SK-N-SH (cell line): ENCODE data around the gene PLPP2. TPM values are rescaled to one million over a fixed set of nuclear protein-coding genes. Genes with fewer than 3 reads are reported as not detected.

Source experiments
- CTCF ChIA-PET: fragments of 300-600, 350-600 bp; formaldehyde crosslinking; extraction: SDS; loops from one replicate; lab custom pipeline; 2021; lab: Yijun Ruan, JAX
- POLR2A ChIA-PET: fragments of 350-600 bp; sonication (Branson Sonifier 250); formaldehyde crosslinking; extraction: SDS; loops from one replicate; lab custom pipeline; 2020; ENCODE audit warnings: antibody characterized with exemption, inconsistent platforms; lab: Yijun Ruan, JAX
- DNase-seq: peaks from one replicate; pipeline ENCODE4 v3.0.0; 2012
- H2AFZ ChIP-seq: fragments of 200-600 bp; sonication (generic); 2 replicates; pipeline ENCODE4 v1.8.1; 2016; ENCODE audit warnings: antibody characterized with exemption, mild to moderate bottlenecking, low read depth
- H3F3A ChIP-seq: fragments of 200-600 bp; sonication (generic); replicated peaks from 2 replicates; pipeline ENCODE3; 2016; ENCODE audit warnings: antibody characterized with exemption, mild to moderate bottlenecking; ENCODE audit not compliant: insufficient read depth
- H3K27ac ChIP-seq, 2 experiments: fragments of 200-500 bp in 1 of 2; fragments of 200-600 bp in 1 of 2; sonication (Bioruptor generic) in 1 of 2; sonication (generic), shearing (Covaris generic) in 1 of 2; 2 replicates each; pipeline versions ENCODE4 v1.5.1 to v1.6.1; 2014 to 2016; ENCODE audit warnings: low read depth in 2 of 2, inconsistent platforms in 1 of 2, low read length in 1 of 2, mild to moderate bottlenecking in 1 of 2, mixed read lengths in 1 of 2
- H3K27me3 ChIP-seq: fragments of 200-600 bp; sonication (generic), shearing (Covaris generic); 2 replicates; pipeline ENCODE4 v1.6.1; 2016; ENCODE audit warnings: mixed run types; ENCODE audit not compliant: insufficient read depth
- H3K36me3 ChIP-seq, 2 experiments: fragments of 200-500 bp in 1 of 2; fragments of 200-600 bp in 1 of 2; sonication (Bioruptor generic) in 1 of 2; sonication (generic) in 1 of 2; replicated peaks in 1 of 2; 2 replicates each; pipeline versions ENCODE3 to v1.5.1; 2014 to 2016; ENCODE audit warnings: low read length in 1 of 2, mild to moderate bottlenecking in 1 of 2; ENCODE audit not compliant: insufficient read depth in 2 of 2, control insufficient read depth in 1 of 2
- H3K4me1 ChIP-seq, 2 experiments: fragments of 200-500 bp in 1 of 2; fragments of 200-600 bp in 1 of 2; sonication (Bioruptor generic) in 1 of 2; sonication (generic), shearing (Covaris generic) in 1 of 2; 2 replicates each; pipeline versions ENCODE4 v1.5.1 to v1.6.1; 2014 to 2016; ENCODE audit warnings: low read depth in 1 of 2, low read length in 1 of 2, mixed run types in 1 of 2; ENCODE audit not compliant: insufficient read depth in 2 of 2, control insufficient read depth in 1 of 2
- H3K4me2 ChIP-seq: fragments of 200-600 bp; sonication (generic), shearing (Covaris generic); 2 replicates; pipeline ENCODE4 v1.6.1; 2017; ENCODE audit warnings: mixed run types
- H3K4me3 ChIP-seq, 2 experiments: fragments of 200-500 bp in 1 of 2; fragments of 200-600 bp in 1 of 2; sonication (Bioruptor generic) in 1 of 2; sonication (generic), shearing (Covaris generic) in 1 of 2; 2 replicates each; pipeline versions ENCODE4 v1.5.1 to v1.8.1; 2014 to 2016; ENCODE audit warnings: low read depth in 2 of 2, inconsistent platforms in 1 of 2, low read length in 1 of 2, mild to moderate bottlenecking in 1 of 2, mixed read lengths in 1 of 2, moderate library complexity in 1 of 2
- H3K79me2 ChIP-seq: fragments of 200-600 bp; sonication (generic); 2 replicates; pipeline ENCODE4 v1.8.1; 2017; ENCODE audit warnings: mild to moderate bottlenecking; ENCODE audit not compliant: insufficient read depth
- H3K9ac ChIP-seq: fragments of 200-600 bp; sonication (generic); 2 replicates; pipeline ENCODE4 v1.6.1; 2017; ENCODE audit warnings: mixed run types
- H3K9me2 ChIP-seq: fragments of 200-600 bp; sonication (generic); 2 replicates; pipeline ENCODE4 v1.6.1; 2017; ENCODE audit warnings: mixed run types
- H3K9me3 ChIP-seq: fragments of 200-600 bp; sonication (generic); 2 replicates; pipeline ENCODE4 v1.6.1; 2017; ENCODE audit warnings: mixed run types, mild to moderate bottlenecking, moderate library complexity
- H4K20me1 ChIP-seq: fragments of 200-600 bp; sonication (generic); 2 replicates; pipeline ENCODE4 v1.6.1; 2017; ENCODE audit warnings: mild to moderate bottlenecking, mixed run types; ENCODE audit not compliant: insufficient read depth
- FOXJ3 ChIP-seq: sonication (generic); formaldehyde crosslinking; IDR thresholded peaks from 2 replicates; pipeline ENCODE4 v1.5.1; 2020; ENCODE audit warnings: mild to moderate bottlenecking, missing genetic modification reagents
- FOXM1 ChIP-seq: IDR thresholded peaks from 2 replicates; pipeline ENCODE4 v1.4.0; 2012; ENCODE audit warnings: low read depth, mild to moderate bottlenecking
- GABPA ChIP-seq: IDR thresholded peaks from 2 replicates; pipeline ENCODE4 v1.4.0; 2012; ENCODE audit warnings: low read depth, mild to moderate bottlenecking
- PBX3 ChIP-seq: IDR thresholded peaks from 2 replicates; pipeline ENCODE4; 2012
- RXRA ChIP-seq: IDR thresholded peaks from 2 replicates; pipeline ENCODE4 v1.4.0; 2012; ENCODE audit warnings: low read depth, mild to moderate bottlenecking, borderline replicate concordance
- TAF1 ChIP-seq: IDR thresholded peaks from 2 replicates; pipeline ENCODE4 v1.6.1; 2012; ENCODE audit warnings: low read depth, mild to moderate bottlenecking, low read length, moderate library complexity, borderline replicate concordance
- USF1 ChIP-seq: IDR thresholded peaks from 2 replicates; pipeline ENCODE4 v1.4.0; 2012; ENCODE audit warnings: low read depth, borderline replicate concordance
- YY1 ChIP-seq: IDR thresholded peaks from 2 replicates; pipeline ENCODE4 v1.4.0; 2012; ENCODE audit warnings: low read depth, mild to moderate bottlenecking
- ZBTB33 ChIP-seq: IDR thresholded peaks from 2 replicates; pipeline ENCODE4 v1.4.0; 2012; ENCODE audit warnings: low read depth, borderline replicate concordance
- WGBS: methylation state at CpG from one replicate; pipeline ENCODE4 v1.1.6; 2017; ENCODE audit warnings: low lambda C conversion rate; 5-methylcytosine and 5-hydroxymethylcytosine counted together
- polyA plus RNA-seq, 3 experiments: library from polyadenylated mRNA; depleted of rRNA; stranded (reverse); fragments of >200 nt; gene quantifications; 2 replicates each; pipeline ENCODE4 v1.2.3, GENCODE V29; 2012

PLPP2 gene
- polyA plus RNA-seq, 1 of the 3 experiments (the other 2 are of a cell fraction), result 33.6 TPM

- Histone ChIP-seq H3K9ac (no peak overlapping the region), H4K20me1 (peaks cover 3% of the 10 kb centered on the region; the same call in 1 of the 2 replicates), H3K27me3 (no peaks in the 10 kb centered on the region), H3K4me3 (no peak overlapping the region), H3K4me2 (no peak overlapping the region), H3K9me2 (no peaks in the 10 kb centered on the region), H3K27ac (no peak overlapping the region), H3K79me2 (peaks cover 31% of the 10 kb centered on the region), H3K9me3 (no peaks in the 10 kb centered on the region), H3F3A (no peaks in the 10 kb centered on the region), H2AFZ (no peak overlapping the region), H3K4me1 (no peaks in the 10 kb centered on the region), H3K36me3 (peaks cover 30 to 32% of the 10 kb centered on the region in 2 experiments)
- TF ChIP-seq ZBTB33 (no peak), YY1 (no peak), PBX3 (no peak), GABPA (no peak), FOXM1 (no peak), USF1 (no peak), TAF1 (no peak), RXRA (no peak), FOXJ3 (CRISPR knock-in tag) (no peak)
- 89% methylated on average over 17 of the region's 22 CpGs for WGBS
- no peak for DNase-seq
- ChIA-PET POLR2A (interaction anchor here (0.8 kb wide), 1 partner anchor 31 kb away, joined by 3 read pairs; no protein-coding TSS in a partner anchor), CTCF (interaction anchor here (1.1 to 1.5 kb wide), 3 partner anchors 10 to 181 kb away, joined by 3 read pairs; no protein-coding TSS in a partner anchor)
These were observed 23.0 kb upstream of the PLPP2 start for GRCh38 chr19:313988-314815.
